ENCODE measurements around the gene LSM14B.

The LSM14B gene

DNA sequence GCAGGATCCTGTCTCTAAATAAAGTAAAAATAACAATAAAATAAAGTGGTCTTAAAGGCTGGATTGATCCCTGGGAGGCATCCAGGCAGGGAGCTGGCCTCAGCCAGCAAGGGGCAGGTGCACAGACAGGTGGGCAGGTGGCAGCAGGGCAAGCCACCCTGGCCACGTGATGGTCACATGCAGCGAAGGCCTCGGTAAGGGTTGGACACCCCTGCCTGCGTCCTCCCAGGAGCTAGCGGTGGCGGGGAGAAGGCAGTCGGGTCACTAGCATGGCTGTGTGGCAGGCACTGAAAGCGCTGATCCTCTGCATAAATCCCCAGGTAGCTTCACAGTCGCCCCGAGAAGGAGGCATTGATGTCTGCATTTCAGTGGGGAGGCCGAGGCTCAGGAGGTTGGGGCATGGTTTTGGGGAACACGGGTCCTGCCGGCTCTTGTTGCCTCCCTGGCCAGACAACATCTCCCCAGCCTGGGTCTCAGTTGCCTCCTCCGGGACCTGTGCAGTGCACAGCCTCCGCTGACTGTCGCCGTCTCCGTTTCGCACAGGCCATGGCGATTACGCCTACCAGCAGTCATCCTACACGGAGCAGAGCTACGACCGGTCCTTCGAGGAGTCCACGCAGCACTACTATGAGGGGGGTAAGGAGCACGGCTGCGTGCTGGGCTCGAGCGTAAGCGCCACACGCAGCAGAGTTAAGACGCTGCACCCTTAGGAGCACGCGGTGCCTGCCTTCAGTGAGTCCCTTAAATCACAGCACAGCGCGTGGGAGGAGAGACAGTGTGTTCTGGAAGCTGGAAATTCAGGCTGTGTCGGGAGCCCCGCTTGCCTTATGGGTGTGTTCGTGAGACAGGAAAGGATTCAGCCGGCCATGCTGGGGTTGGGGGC is 42.8 kb downstream of the LSM14B start:
- FAIRE-seq: no peak

DNA sequence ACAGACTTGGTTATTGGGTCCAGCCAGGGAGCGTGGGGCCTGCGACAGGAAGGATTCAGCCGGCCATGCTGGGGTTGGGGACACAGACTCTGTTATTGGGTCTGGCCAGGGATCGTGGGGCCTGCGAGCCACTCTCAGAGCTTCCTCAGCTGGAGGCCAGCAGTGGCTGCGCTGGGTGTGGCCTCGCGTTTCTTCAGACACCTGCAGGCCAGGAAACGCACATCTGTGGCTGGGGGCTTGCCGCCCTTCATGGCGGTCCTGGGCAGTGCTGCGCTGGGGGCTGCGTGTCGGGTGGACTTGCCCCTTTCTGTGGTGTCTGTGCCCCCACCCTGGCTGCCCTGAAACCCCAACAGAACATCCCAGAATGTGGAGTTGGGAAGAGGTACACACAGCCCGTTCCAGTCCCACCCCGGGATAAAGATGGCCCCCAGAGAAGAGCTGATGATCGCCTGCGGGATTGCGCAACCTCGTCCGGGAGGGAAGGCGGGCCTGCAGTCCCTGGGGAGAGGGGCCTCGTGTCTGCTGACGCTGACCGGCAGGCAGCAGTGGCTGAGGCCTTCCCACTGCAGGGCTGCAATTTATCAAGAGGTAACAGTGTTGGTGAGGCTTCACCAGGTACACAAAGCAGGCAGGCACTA is 43.6 kb downstream of the LSM14B start:
- no peak for FAIRE-seq

DNA sequence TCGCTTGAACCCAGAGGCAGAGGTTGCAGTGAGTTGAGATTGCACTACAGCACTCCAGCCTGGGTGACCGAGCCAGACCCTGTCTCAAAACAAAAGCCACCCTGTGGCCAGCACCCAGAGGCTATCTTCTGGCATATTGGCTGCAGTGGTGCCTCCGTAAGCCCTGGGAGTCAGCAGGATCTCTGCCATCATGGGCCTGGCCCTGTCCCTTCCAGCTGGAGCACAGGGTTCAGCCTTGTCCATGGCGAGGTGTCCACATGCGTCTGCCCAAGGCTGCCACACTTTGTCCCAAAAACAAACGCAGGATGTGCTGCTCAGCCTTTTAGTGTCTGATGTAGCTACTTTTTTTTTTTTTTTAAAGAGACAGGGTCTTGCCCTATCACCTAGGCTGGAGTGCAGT is 45.2 kb downstream of the LSM14B start:
- no peak for FAIRE-seq

DNA sequence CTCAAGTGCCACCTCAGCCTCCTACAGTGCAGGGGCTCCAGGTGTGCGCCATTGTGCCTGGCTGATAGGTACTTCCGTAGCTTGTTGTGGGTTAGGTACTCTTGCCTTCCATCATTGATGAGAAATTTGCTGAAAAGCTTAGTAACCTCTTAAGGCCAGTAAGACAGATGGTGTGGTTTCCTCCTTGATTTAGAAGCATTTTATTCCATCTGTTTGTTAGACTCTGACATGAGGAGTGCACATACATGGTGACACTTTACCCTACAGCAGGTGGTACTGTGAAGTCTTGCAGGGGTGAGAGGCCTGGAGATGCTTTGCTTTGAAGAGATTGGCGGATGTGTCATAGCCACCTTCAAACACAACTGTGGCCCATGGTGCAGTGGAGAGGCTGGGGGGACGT is 45.8 kb downstream of the LSM14B start:
- FAIRE-seq: no peak

DNA sequence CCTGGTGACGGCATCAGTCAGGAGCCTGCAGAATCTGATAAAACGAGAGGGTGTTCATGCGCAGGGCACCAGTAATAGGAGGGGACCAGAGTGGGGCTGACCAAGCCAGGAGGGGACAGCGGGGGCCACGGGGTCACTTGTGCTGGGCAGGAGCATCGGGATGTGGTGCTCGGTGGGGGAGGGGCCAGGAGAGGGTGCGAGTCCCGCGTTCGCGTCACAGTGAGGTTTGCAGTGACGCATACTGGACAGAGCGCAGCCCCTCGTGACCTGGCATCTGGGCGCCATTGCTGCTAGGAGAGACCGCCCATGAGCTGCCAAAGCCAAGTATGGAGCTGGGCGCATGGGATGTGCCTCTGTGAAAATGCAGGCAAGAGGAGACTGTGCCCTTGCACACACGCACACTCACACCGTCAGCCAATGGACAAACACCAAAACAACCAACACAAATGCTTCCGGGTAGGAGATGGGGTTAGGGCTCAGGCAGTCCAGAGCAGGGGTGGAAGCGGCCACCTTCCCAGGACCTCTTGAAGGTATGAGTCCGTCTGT is 46.7 kb downstream of the LSM14B start:
- no peak for FAIRE-seq

DNA sequence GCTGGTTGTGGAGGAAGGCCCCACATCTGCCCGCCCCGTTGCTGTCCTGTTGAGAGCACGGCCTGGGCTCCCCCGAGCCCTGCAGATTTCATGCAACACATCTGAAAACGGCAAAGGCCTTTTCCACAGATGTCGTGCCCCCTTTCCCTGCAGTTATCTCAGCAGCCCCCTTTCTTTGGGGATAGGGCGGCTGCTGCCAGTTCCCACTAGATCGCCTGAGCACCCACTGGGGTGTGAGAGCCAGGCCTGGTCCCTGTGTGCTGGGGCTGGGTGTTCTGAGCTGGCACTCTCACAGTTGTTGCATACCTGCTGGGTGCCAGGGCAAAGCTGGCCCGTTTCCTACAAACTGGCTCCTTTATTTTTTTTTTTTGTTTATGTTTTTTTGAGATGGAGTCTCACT is 48.3 kb downstream of the LSM14B start:
- FAIRE-seq: no peak

DNA sequence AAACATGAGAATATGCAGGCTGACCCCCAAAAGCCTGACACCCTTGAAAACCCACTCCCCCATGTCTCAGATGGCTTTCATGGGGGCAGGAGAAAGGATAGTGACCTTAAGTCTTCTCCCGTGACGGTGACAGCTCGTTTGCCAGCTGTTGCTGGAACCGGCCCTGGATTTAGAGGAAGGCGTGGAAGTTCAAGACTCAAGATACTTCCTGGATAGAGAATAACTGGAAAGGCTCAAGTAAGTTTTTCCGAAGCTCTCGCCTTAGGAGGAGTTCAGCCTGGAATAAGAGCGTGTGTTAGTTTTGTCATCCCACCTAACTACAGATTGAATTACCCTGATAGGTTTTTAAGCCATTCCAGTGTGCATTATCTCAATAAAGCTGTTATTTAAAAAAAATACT is 49.0 kb downstream of the LSM14B start:
- FAIRE-seq: no peak

DNA sequence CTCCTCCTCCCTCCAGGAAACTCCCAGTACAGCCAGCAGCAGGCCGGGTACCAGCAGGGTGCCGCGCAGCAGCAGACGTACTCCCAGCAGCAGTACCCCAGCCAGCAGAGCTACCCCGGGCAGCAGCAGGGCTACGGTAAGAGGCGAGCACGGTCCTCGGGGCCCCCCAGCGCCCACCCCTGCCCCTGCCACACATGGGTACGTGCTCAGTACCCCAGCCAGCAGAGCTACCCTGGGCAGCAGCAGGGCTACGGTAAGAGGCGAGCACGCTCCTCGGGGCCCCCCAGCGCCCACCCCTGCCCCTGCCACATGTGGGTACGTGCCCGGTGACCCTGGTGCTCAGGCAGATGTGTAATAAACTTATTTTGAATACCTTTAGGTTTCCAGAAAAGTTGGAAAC is 50.4 kb downstream of the LSM14B start:
- FAIRE-seq: no peak

DNA sequence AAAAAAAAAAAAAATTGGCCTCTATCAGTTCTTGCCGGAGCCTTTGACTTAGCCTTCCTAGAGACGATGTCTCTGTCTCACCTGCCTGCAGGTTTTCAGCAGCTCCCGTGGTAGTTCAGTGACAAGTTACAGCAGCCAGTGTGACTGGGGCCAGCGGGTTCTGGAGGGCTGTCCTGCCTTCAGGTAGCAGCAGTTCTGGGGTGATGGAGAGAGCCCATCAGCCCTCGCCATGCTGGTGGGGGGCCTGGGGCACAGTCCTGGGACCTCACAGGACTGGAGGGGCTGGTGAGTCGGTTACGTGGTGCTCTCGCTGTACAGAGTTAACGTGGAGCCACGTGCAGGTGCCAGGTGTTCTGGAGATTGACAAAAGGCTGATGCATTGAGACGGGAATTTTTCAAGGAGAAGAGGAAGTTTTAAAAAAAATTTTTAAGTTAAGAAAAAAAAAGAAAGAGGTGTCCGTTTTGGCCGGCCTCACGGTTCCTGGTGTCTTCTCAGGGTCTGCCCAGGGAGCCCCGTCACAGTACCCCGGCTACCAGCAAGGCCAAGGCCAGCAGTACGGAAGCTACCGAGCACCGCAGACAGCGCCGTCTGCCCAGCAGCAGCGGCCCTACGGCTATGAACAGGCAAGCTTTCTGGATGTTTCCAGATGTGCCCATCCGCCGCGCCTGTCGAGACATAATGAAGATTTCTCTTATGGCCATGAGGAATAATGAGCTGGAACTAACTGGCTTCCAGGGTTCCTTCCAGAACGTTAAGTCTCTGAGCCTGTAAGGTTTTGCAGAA is 51.9 kb downstream of the LSM14B start:
- no peak for FAIRE-seq

DNA sequence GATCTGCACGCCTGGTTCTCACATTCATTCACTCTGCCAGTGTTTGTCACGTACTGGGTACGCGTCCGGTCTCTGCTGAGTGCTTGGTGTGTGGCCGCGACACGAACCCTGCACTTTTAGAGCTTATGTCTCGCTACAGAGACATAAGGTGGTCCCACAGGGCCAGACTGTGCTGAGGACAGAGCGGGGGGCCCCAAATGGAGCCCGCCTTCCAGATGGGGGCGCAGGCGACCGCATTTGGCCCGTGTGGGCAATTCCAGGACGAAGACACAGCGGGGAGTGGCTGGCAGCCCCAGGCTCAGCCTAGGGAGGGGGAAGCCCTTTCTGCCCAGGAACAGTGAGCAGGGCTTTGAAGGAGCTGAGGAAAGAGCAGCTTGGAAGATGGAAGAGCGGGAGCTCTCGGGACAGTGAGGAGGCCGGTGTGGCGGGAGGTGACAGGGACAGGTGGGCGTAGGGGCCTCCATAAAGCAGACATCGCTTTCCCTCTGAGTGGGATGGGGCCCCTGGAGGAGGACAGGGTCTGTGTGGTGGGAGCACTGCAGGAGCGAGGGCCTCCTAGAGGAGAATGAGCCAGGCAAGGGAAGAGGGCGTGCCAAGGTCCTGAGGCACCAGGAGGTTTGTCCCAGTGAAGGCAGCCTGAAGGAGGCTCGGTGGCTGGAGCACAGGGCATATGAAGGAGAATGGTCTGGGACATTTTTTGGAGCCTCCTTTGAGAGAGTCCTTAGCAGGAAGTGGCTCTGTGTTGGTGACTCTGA is 52.8 kb downstream of the LSM14B start:
- no peak for FAIRE-seq

DNA sequence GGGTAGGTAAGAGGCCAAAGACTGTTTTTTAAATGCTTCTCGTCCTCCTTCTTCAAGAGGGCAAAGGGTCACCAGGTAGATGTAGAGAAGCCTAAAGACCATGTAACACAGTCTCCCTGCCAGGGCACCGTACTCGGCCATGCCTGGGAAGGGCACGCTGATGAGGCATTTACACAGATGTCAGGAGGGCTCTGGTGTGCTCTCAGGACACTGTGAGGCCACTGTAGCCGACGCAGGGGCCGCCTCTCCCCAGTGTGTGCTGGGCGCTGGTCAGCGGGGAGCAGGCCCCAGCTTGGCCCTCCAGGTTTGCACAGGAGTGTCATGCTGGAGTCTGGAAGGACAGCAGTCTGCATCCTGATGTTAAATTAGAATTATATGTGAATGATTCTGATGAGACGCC is 53.4 kb downstream of the LSM14B start:
- FAIRE-seq: no peak

DNA sequence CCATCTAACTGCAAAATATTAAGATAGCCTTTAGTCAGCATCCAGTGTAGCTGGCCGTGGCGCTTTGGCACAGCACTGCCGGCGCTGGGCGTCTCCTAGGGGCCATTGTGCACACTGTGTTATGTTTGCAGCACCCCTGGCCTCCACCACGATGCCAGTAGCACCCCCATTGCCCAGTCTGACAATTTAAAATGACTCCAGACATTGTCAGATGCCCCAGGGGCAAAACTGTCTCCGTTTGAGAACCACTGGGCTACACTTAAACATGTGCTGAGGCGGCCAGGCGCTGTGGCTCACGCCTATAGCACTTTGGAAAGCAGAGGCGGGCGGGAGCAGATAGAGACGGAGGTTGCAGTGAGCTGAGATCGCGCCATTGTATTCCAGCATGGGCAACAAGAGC is 54.6 kb downstream of the LSM14B start:
- FAIRE-seq: no peak

DNA sequence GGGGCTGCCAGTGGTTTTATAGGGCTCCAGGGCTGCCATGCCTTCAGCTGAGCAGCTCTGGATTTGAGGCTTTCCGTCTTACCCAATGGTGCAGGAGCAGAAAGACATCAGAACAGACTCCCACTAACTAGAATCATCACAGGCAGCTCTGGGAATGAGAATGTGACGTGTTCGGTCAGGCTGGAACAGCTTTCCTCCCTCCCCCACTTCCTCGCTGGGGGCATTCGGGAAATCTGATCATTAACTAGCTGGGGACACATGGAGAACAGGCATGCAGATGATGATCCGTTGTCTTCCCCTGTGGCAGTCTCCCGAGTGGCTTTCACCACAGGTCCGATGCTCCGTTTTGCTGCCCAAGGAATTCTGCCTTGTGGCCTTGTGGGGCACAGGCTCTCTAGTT is 55.0 kb downstream of the LSM14B start:
- FAIRE-seq: no peak

DNA sequence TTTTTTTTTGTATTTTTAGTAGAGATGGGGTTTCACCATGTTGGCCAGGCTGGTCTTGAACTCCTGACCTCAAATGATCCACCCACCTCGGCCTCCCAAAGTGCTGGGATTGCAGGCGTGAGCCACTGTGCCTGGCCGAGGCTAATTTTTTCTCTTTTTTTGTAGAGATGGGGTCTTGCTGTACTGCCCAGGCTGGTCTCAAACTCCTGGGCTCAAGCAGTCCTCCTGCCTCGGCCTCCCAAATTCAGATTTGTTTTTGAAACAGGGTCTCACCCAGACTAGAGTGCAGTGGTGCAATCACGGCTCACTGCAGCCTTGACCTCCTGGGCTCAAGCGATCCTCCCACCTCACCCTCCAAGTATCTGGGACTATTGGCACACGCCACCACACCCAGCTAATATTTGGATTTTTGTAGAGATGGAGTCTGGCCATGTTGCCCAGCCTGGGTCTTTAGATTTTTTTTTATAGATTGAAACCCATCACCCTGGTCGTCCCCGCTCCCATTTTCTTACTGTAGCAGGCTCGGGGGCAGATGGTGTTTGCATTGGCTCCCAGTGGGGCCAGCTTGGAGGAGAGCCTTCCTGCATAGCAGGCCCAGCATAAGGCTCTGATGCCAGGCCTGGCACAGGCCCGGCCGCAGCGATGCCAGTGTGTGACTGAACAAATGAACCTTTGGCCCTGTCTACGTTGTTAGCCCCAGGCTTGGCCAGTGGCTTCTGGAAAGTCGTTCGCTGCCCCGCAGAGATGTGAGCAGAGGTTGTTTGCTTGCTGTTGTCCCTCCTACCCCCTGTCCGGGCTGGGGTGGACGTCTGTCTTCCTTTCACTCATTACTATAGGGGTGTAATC is 56.3 kb downstream of the LSM14B start:
- no peak for FAIRE-seq

DNA sequence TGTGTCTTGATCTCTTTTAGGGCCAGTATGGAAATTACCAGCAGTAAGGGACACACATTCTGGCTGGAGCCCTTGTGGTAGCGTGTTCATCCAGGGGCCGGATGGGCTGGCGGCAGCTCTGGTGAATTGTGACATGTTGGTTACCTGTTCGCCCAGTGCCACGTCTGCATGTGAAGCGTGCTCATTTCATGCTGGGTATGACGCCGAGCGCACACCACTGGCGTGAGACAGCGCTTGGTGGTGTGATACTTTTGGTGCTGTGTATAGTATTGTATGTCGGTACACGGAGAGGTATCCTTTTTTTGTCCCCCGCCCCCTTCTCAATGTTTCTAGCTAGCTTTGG is 56.9 kb downstream of the LSM14B start:
- no peak for FAIRE-seq

DNA sequence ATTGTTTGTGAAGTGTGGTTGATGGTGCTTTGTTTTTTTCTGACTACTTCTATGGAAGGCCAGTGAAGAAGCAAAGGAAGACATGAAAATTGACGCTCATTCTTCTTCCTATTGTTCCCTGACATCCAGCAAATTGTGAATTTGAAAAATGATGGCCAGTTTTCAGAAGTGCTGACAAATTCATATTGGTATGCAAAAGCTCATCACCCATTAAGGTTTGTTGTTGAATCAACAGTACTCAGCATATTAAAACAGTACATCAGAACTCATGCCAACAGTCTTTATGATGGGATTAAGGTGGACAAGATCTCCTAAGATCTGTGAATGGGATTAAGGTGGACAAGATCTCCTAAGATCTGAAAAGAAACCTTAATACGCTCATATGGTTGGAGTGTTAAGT is 59.5 kb downstream of the LSM14B start:
- FAIRE-seq: no peak

DNA sequence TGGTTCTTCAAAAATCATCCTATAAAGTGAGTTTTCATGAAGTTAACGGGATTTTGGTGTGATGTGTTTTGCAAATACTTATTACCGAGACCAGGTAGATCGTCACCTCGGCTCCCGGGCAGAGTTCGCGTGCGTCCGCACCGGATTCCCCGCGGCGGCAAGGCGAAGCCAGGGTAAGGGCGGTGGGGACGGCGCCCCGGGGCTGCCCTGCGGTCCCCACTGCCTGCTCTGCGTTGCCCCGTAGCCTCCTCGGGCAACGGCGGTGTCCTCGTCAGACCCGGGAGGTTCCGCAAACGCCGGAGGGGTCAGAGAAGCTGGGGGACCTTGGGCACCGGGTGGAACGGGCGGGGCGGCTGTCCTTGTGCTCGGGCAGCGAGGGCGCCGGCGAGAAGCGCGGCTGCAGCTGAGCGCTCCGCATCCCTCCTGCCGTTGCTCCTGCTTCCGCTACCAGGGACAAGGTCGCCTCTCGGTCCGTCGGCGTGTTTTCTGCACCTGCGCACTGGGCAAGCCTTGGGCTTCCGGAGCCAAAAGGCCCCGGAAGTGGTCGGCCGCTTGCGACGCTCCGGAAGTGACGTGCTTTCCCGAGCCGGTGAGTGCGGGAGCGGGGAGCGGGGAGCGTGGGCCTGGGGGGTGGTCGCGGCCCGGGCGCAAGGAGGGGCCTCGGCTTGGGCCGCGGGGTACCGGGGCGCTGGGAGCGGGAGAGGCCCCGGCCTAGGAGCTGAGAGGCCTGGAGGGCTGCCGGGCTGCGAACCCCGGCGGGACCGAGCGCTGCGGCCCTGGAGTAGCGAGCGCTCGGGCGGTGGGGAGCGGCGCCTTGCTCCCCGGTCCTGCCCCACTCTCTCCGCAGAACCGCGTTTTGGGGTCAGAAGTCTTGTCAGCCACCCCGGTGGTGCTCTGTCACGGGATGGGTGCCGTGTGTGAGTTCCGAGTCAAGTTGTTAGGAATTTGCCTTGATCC is 60.5 kb downstream of the LSM14B start, which contains the start of gene MTG2:
Gene MTG2, plus strand, starts transcription at position 560 of the 957 bp plus-strand sequence. CDS start 10,393 bp downstream, outside the sequence.
- FAIRE-seq: no peak

DNA sequence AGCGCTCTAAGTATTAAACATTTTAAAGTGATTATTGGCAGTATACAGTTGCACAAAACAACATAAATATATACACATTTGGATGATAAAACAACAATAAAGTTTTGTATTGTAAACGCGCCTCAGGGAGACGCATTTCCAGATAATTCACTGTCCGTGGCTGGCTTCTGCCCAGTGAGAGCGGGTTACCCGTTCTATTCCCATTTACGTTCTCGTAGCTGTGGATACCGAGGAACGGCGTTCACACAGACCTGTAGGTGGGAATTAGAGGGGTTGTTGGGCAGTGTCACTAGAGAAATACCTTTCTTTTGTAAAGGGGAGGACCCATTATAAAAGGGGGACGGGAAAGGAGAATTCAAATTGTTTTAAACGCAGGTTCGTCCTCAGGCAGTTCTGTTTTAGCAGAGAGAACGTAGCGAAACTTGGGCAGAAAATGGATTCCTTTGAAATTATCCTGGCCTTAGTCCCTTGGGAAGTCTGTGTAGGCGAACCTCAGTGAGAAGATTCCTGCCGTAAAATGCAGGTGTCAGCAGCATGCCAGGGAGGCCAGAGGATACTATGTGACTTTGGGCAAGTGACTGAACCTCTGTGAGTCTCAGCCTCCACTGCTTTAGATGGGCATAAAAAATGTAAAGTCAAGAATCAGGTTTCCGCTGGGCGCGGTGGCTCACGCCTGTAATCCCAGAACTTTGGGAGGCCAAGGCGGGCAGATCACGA is 61.3 kb downstream of the LSM14B start:
- no peak for FAIRE-seq
